Parathyroid adenoma (tissue), 2 donors: ENCODE results near the gene IGFL3.

ENCODE experiments used
- H2AFZ ChIP-seq: fragments of 300-600 bp; sonication (generic); one replicate; pipeline ENCODE4 v1.7.0; 2017; ENCODE audit warnings: antibody characterized with exemption, mild to moderate bottlenecking
- H3K27ac ChIP-seq: fragments of 300-600 bp; sonication (generic); one replicate; pipeline ENCODE4 v1.7.0; 2017
- H3K27me3 ChIP-seq: fragments of 300-600 bp; sonication (generic); one replicate; pipeline ENCODE4 v1.7.0; 2017; ENCODE audit warnings: low read length; ENCODE audit not compliant: control insufficient read depth, insufficient read depth
- H3K36me3 ChIP-seq: fragments of 300-600 bp; sonication (generic); one replicate; pipeline ENCODE4 v1.7.0; 2017; ENCODE audit warnings: low read length; ENCODE audit not compliant: control insufficient read depth, insufficient read depth
- H3K4me1 ChIP-seq: fragments of 300-600 bp; sonication (generic); one replicate; pipeline ENCODE4 v1.7.0; 2017; ENCODE audit warnings: control low read depth
- H3K4me2 ChIP-seq: fragments of 300-600 bp; sonication (generic); one replicate; pipeline ENCODE4 v1.7.0; 2017; ENCODE audit warnings: low read length
- H3K4me3 ChIP-seq: fragments of 300-600 bp; sonication (generic); one replicate; pipeline ENCODE4 v1.7.0; 2017; ENCODE audit warnings: low read depth, low read length
- H3K79me2 ChIP-seq: fragments of 300-600 bp; sonication (generic); one replicate; pipeline ENCODE4 v1.7.0; 2017; ENCODE audit warnings: control low read depth
- H3K9ac ChIP-seq: fragments of 300-600 bp; sonication (generic); one replicate; pipeline ENCODE4 v1.7.0; 2017; ENCODE audit warnings: mild to moderate bottlenecking
- H3K9me3 ChIP-seq: fragments of 300-600 bp; sonication (generic); one replicate; pipeline ENCODE4 v1.7.0; 2017; ENCODE audit warnings: low read length; ENCODE audit not compliant: control insufficient read depth
- TF ChIP-seq, protein P1 (sequence below): fragments of 300-600 bp; sonication (generic); IDR thresholded peaks from one replicate; pipeline ENCODE4 v1.7.0; 2017; ENCODE audit warnings: antibody characterized with exemption, mild to moderate bottlenecking
- donor health status: primary hyperparathyroidism.

Gene IGFL3

DNA sequence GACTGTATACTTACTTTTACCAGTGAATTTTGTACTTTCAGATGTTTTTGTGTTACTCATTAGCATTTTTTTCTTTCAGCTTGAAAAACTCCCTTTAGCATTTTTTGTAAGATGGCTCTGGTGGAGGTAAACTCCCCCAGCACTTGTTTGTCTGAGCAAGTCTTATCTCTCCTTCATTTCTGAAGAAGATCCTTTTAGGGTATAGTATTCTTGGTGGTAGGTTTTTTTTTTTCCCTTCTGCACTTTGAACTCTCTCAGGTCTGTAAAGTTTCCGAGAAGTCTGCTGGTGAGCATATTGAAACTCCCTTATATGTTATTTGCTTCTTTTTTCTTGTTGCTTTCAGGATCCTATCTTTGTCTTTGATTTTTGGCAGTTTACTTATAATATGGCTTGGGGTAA is 35.1 kb downstream of the IGFL3 start:
- Histone ChIP-seq H3K4me2 (no peak overlapping the region), H3K9ac (no peak overlapping the region), H3K27me3 (no peaks in the 10 kb centered on the region), H3K36me3 (no peaks in the 10 kb centered on the region), H3K4me1 (no peaks in the 10 kb centered on the region), H3K79me2 (no peaks in the 10 kb centered on the region), H3K27ac (no peak overlapping the region), H3K4me3 (no peak overlapping the region), H2AFZ (no peak overlapping the region), H3K9me3 (no peaks in the 10 kb centered on the region)
- TF ChIP-seq, protein P1, sequence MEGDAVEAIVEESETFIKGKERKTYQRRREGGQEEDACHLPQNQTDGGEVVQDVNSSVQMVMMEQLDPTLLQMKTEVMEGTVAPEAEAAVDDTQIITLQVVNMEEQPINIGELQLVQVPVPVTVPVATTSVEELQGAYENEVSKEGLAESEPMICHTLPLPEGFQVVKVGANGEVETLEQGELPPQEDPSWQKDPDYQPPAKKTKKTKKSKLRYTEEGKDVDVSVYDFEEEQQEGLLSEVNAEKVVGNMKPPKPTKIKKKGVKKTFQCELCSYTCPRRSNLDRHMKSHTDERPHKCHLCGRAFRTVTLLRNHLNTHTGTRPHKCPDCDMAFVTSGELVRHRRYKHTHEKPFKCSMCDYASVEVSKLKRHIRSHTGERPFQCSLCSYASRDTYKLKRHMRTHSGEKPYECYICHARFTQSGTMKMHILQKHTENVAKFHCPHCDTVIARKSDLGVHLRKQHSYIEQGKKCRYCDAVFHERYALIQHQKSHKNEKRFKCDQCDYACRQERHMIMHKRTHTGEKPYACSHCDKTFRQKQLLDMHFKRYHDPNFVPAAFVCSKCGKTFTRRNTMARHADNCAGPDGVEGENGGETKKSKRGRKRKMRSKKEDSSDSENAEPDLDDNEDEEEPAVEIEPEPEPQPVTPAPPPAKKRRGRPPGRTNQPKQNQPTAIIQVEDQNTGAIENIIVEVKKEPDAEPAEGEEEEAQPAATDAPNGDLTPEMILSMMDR = no peak

DNA sequence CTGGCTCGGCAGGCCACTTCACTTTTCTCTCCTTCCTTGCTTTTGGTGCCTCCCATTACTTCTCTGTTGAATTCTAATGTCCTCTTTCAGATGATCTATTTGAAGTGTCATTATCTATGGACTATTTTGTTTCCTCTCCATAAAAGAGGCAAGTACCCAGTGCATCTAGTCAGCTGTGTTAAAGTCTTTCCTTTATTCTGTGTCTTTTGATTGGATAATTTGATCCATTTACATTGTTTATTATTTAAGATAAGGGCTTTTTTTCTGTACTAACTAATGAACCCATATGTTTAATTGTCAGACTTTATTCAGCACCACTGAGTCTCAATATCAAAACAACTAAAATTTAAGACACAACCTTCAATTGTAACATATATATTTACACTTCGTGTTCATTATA is 36.4 kb downstream of the IGFL3 start:
- Histone ChIP-seq H3K4me3 (no peak overlapping the region), H2AFZ (no peak overlapping the region), H3K27me3 (no peaks in the 10 kb centered on the region), H3K27ac (no peak overlapping the region), H3K9me3 (no peaks in the 10 kb centered on the region), H3K79me2 (no peaks in the 10 kb centered on the region), H3K4me1 (no peaks in the 10 kb centered on the region), H3K36me3 (no peaks in the 10 kb centered on the region), H3K4me2 (no peak overlapping the region), H3K9ac (no peak overlapping the region)
- TF ChIP-seq, protein P1 = no peak

DNA sequence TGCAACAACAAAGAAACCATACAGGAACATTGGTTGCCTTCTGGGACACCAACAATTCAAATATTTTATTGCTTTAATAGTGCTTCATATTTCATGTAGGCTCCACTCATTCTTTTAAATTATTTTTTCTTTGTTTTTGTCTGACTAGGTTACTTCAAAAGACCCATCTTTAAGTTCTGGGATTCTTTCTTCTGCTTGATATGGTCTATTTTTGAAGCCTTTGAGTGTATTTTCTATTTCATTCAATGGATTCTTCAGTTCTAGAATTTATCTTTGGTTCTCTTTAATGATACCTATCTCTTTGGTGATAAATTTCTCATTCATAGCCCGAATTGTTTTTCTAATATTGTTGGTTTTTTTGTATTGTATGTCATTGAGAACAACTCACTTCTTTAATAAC is 38.6 kb downstream of the IGFL3 start:
- H3K9me3 ChIP-seq = no peaks in the 10 kb centered on the region
- no peaks in the 10 kb centered on the region for H3K36me3 ChIP-seq
- no peaks in the 10 kb centered on the region for H3K4me1 ChIP-seq
- no peak overlapping the region for H3K27ac ChIP-seq
- no peak overlapping the region for H2AFZ ChIP-seq
- no peaks in the 10 kb centered on the region for H3K27me3 ChIP-seq
- TF ChIP-seq, protein P1 = no peak
- no peak overlapping the region for H3K4me3 ChIP-seq
- H3K79me2 ChIP-seq = no peaks in the 10 kb centered on the region
- H3K9ac ChIP-seq = no peak overlapping the region
- no peak overlapping the region for H3K4me2 ChIP-seq

DNA sequence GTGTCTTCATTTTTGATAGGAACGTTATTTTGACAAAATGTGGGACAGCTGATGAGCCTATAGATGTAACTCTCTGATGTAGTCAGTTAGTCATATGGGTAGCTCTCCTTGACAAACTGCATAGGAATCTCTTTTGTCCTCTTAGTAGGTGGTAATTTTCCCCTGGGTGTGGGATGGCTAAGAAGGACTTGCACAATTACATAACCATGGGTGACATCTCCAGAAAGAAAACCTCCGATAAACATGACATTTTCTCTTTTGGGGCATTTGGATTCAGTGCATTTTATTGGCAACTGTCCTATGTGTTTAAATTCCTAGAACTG is 41.8 kb downstream of the IGFL3 start:
- Histone ChIP-seq H3K36me3 (no peaks in the 10 kb centered on the region), H3K9ac (no peak overlapping the region), H3K27ac (no peak overlapping the region), H3K79me2 (no peaks in the 10 kb centered on the region), H3K4me2 (no peak overlapping the region), H3K27me3 (no peaks in the 10 kb centered on the region), H3K9me3 (no peaks in the 10 kb centered on the region), H3K4me3 (no peak overlapping the region), H2AFZ (no peak overlapping the region), H3K4me1 (peaks cover 5% of the 10 kb centered on the region)
- TF ChIP-seq, protein P1 = no peak

DNA sequence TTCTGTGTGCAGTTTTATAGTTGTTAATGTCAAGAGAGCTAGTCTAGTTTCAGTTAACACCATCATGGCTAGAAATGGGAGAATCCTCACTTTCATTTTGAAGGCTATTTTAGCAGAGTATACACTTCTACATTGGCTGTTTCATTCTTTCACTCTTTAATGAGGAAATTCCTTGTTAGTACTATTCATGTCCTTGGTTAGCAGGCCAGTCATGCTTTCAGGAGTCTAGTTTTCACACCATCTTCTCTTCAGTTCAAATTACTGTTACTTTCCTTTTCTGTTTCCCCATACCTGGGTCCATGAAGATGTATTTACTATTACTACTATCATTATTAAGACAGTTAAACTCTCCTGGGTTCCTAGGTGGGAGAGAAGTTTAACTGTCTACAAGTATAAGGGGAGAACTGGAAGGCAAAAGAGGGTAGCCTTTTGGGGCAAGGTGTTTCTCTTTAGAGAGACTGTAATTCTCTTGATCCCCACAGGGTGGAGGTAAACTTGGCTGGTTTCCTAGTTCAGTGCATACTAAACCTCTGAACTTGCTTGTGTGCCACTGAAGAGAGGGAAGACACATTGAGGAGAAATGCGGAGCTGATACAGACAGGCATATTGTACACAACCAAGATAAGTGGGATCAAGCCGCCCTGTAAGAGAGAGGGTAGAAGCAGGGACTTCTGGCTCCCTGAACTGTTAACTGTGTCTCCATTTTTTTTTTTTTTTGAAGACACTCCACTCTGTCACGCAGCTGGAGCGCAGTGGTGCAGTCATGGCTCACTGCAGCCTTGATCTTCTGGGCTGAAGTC is 42.4 kb downstream of the IGFL3 start:
- peak overlapping the region; percentile 34 for H2AFZ ChIP-seq
- H3K9me3 ChIP-seq = no peaks in the 10 kb centered on the region
- H3K36me3 ChIP-seq = no peaks in the 10 kb centered on the region
- H3K9ac ChIP-seq = no peak overlapping the region
- no peak overlapping the region for H3K4me3 ChIP-seq
- no peak overlapping the region for H3K27ac ChIP-seq
- no peaks in the 10 kb centered on the region for H3K27me3 ChIP-seq
- no peaks in the 10 kb centered on the region for H3K79me2 ChIP-seq
- H3K4me1 ChIP-seq = peaks cover 6% of the 10 kb centered on the region
- H3K4me2 ChIP-seq = peak overlapping the region; percentile 9
- TF ChIP-seq, protein P1 = peak; percentile 80
